ENCODE data around the gene SMIM45.

SMIM45 gene

DNA sequence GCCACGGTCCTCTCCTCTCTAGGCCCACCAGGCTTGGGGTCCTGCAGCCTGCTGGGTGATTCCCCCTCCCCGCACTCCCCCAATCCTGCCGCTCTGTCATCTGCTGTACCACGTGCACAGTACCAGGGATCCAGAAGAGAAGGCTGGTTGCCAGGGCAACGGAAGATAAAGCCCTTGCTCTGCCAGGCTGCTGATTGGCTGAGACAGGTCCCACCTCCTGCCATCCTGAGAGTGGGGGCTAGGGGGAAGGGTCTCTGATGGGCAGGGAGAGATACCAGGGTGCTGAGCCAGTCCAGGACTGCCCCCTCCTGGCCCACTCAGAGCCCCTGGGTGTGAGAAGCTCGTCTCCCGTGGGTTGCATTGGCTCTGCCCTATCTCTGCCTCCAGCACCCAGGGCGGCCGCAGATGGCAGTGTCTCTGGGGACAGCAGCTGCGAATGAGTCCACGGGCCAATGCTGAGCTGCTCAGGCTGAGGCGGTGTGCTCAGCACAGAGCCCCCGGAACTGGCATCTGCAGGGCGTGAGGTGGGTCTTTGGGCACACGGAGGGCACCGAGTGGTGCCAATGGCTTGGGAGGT lies at the start of gene SMIM45:
TSS of gene SMIM45 (plus strand) at position 253 of the 577 bp plus-strand sequence.
- no peak for DNase-seq

DNA sequence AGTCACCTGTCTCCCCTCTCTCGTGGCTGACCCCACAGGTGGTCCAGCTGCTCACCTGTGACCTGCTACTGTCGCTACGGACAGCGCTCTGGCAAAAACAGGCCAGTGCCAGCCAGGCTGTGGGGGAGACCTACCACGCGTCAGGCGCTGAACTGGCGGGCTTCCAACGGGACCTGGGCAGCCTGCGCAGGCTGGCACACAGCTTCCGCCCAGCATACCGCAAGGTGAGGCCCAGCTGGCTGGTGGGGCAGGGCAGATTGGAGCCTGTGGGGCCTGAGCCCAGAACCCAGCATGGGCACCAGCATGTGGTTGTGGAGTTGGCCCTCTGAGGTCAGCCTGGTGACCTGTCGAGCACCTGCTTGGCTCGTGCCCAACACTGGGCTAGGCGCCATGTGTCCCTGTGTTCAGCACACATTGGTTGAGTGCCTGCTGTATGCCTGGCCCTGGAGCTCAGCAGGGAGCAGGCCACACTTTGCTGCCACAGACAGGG lies 49.0 kb upstream of the SMIM45 start:
- DNase-seq, result no peak

DNA sequence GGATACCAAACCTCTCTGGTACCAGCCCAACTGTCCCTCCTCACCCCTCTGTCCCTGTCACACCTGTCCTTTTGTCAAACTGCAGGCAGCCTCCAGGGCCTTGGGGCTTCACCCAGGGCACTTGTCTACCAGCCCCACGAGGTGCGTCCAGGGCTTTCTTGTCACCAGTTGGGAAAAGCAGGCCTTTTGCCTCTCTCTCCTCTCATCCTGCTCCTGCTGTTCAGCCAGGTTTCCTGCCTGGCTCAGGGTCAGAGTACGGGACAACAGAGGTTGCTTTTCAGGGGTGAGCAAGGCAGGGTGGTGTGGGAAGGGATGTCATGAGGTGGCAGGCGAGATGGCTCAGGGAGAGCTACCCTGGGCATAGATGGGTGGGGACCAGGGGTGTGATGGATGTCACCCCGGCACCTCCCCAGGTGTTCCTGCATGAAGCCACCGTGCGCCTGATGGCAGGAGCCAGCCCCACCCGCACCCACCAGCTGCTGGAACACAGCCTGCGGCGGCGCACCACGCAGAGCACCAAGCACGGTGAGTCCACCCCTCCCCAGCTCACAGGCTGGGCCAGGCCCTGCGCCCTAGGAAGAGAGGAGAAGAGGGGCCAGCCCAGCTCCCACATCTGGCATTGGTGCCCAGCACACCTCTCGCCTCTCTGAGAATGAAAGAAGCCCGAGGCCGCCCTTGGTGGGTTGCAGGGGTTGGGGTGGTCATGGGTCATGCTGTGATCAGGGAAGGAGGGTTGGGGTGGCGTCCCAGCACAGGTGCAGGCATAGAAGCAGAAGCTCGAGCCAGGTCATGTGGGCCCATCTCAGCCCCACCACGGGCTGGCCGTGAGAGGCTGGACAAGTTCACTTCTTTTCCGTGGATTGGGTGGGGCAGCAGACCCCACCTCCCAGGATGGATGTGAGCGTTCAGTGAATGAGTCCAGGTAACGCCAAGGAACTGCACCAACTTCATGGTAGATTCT lies 47.2 kb upstream of the SMIM45 start:
- no peak for DNase-seq

DNA sequence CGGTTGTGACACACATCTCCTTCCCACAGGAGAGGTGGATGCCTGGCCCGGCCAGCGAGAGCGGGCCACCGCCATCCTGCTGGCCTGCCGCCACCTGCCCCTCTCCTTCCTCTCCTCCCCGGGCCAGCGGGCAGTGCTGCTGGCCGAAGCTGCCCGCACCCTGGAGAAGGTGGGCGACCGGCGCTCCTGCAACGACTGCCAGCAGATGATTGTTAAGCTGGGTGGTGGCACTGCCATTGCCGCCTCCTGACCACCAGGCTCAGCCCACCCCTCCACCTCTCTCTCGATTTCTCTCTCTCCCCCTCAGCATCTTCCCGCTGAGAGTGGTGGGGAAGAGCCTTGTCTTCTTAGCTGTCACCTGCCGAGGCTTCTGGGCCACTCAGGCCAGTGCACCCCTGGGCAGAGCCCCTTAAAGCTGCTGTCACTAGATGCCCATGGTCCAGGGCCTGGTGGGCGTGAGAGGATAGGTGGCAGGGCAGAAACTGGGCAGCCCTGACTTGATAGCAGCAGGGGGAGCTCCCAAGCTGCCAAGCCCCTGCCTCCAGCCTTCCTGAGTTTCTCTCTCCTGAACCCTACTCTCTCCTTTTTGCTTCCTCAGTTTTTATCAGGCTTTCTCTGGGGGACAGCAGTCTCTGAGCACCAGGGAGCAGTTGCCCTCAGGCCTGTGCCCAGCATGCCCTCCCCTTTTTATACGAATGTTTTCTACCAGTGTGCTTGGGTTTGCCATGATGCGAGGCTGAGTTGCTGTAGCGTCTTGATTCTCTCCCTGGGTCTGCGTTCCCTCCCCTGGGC lies 46.3 kb upstream of the SMIM45 start:
- no peak for DNase-seq

DNA sequence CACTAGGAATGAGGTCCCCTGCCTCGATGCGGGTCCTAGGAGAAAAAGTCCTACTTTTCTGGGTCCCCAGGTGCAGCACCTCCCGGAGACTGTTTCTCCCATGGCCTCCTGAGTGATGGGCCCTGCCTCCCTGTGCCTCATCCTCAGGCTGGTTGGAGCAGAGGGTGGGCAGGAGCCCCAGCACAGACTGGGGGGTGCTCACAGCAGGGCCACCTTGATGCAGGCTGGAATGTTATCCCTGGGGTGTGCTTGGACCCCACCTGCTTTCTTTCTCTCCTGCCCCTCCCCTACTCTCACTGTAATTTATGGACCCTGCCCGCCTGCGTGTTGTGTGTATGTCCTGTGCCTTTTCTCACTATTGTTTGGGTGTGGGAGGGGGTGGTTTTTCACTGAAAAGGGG lies 45.1 kb upstream of the SMIM45 start:
- no peak for DNase-seq

DNA sequence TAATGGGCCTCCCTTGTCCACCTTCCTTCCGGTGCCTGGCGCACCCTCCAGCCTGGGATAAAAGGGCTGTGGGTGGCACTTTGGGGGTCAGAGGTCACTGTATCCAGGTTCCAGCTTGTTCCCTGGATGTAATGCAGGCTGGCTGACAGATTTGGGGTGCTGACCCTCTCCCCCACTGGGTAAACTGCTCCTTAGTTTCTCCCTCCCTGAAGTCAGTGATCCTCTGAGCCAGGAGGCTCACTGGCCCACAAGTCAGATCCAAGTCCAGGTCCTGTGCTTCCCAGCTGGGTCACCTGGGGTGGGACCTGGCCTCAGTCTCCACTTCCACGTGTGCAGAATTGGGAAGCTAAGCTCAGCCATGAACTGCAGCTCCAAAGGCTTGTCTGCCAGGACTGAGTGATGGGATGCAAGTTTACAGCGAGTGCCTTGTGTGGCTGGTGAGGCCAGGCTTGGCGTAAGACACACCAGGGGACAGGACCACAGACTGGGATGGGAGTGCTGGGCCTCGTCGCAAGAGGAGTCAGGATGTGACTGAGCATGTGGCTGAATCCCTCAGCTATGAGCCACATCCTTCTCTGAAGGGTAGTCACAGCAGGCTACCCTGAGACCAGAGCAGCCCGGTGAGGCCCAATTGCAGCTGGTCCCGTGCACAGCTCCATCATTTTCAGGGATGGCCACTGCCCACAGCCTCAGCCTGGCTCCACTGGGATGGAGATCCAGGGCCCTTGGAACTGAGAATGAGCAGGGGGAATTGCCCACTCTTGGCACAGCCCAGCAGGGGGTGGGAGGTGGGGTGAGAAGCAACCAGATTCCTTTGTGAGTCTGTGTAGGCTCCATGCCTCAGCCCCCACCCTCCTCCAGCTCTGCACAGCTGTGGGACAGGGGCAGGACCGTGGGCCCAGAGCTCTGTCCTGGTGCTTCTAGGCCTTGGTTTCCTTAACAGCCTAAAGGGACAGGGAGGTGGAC lies 44.2 kb upstream of the SMIM45 start:
- no peak for DNase-seq

DNA sequence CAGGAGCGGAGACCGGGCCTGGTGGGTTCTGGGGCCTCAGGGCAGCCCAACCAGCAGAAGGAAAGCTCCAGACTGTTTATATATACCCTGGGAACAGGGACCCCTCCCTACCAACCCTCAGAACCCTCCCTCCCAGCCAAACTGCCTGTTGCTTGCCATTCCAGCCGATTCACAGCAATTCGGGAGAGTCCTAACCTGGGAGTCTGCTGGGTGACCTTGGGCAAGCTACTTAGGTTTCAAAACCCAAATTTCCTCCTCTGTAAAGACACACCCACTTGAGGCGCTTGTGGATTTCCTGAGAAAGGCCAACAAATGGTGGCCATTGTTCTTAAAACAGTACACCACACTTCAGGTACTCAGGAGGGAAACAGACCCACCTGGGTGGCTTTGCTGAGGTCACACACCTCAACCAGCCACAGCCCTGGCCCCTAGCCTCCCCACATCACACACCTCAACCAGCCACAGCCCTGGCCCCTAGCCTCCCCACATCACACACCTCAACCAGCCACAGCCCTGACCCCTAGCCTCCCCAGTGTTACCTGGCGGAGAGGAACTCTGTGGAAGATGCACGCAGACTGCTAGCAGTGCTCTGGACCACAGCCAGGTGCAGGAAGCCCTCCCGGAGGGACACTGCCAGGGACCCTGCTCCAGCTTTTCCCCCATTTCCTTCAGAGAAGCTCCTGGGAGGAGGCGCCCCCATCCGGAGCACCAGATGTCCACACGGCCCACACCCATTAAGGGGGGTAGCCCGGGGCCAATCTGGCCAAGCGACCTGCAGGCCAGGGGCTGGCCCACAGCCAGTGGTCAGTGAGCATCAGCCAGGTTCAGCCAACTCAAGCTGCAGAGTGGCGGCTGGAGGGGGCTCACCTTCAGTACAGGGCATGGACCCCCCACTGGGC lies 43.3 kb upstream of the SMIM45 start:
- no peak for DNase-seq

DNA sequence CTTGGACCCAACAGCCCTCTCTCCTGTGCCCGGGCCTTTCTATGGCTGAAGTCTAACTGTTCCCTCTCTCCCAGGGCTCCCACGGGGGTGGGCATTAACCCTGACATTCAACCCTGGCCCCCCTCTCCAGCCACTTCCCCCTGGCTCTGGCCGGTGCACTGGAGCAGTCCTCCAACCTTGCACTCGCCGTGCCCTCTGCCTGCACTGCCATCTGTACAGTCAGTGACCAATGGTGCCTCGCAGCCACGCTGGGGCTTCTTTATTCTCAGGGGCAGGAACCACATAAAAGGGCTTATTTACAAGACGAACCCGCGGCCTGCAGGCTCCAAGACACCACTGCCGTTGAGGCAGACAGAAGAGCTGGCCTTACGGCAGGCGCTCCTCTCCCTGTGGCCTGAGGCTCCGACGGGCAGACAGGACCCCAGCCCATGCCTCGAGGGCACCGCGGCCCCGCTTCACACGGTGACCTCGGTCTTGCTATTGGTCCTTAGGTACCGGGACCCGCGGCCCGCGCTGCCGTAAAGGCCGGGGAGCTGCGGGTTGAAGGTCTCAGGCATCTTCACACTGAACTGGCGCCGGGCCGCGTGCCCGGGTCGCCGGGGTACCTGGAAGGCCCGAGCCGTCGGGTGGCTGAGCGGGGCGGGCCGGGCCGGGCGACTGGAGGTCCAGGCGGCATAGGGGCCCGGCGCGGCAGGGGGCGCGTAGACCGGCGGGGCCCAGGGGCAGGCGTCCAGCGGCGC lies 42.5 kb upstream of the SMIM45 start:
- no peak for DNase-seq

DNA sequence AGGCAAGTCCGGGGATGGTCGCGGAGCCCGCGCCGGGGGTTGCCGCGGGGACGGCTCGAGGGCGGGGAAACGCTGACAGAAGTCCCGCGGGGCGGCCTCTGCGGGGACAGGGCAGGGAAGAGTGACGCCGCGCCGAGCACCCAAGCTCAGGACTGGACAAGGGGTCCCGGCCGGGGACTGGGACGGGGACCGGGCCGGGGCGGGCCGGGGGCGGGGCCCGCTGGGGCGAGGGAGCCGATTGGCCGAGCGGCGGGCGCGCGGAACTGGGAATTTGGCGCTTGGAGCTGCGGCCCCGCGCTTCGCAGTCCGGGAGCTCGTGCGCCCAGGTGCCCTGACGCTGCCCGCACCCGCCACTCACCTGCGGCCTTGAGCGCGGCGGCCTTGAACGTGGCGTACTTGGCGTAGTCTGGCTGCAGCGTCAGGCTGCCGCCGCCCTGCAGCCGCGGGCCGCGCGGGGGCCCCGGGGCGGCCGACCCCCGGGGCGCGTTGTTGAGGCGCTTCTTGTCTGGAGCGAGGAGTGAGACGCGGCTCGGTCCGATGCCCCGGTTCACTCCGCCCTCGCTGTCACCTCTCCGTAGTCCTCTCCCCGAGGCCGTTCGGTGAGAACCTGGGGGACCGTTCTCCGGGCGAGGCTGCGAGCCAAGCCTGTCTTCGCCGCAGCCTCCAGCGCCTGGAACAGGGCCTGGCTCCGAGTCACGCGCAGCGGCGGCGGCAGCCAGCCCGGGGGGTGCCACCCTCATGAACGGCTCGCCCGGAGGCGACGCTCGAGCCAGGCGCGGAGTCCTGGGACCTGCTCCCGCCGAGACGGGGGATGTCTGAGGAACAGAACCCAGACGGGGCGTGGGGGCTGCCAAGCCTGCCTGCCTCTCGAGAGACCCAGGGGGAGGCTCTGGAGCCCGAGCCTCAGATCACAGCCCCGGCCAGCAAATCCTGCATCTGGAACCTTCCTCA lies 41.6 kb upstream of the SMIM45 start:
- DNase-seq, result no peak

DNA sequence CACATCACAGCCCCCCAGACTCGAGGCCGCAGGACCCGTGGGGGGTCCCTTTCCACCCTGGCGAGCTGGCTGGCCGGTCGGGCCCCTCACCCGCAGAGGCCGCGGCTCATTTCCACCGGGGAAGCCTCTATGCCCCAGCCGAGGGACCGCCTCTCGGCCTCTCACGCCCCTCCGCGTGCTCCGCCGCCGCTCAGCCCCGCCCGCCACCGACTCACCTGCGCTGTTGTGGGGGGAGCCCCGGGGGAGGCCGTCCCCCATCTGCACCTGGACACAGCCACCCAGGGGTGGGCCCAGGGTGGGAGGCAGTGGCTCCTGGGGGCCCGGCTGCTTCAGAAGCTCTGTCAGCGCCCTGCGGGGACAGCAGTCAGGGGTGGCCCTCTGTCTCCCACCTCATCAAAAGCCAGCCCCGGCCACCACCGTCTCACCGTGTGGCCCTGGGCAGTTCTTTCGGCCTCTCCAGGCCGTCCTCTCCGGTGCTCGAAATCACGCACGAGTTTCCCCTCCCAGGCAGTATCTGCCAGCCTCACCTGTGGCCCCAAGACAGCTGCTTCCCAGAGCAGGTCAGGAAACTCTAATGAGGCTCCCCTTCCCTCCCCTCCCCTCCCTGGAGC lies 40.8 kb upstream of the SMIM45 start:
- no peak for DNase-seq

DNA sequence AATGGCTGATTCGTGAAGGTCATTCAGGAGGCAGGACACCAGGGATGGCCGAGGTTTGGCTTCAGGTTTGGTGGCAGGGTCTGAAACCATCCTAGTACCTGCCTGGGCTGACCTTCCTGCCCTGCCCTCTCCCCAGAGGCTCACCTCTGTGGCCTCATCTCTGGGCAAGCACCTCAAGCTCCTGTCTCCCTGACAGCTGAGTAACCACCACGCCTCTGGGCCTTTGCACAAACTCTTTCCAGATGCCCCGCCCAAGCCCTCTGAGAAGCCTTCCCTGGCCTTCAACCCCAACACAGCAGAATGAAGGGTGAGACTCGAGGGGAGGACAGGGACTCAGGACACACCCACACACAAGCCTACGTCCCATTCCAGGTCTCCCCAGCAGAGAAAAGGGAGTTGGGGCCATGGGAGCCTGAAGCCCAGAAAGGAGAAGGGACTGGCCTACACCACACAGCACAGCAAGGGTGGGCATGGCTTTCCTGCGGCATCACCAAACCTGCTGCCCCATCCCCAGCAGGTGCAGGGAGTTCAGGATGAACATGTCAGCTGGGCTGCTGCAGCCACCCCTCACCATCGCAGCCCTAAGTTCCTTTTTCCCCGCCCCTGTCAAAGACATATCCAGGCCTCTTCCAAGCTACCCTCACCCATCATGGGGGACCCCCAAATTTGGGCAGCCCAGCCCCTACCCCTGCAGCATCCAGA lies 39.5 kb upstream of the SMIM45 start:
- no peak for DNase-seq

DNA sequence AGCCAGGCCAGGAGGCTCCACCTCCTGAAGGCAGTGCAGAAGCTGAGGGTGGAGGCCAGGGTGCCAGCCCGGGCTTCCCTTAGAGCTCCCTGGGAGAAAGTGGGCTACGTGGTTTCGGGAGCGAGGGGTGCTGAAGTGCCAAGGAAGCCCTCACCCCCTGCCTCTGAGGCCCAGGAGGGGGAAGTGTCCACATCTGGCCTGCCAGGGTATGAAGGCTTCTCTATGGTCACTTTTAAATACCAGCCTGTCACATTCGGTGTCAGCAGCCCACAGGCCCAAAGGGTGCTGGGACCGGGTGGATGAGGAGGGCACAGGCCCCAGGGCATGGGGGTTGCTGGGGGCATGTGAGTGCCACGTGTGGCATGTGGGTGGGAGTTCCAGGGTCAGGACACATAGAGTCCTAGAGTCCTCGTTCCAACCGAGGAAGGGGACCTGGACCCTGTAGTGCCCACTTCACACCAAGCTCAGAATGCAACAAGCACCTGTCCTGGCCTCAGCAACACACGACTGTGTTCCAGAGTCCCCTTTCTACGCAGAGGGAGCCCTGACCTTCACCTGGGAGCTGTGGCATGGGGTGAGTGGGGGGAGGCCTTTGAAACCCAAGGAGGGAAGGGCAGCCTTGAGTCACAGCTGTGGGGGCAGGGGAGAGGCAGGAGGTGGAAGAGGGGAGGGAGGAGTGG lies 38.8 kb upstream of the SMIM45 start:
- no peak for DNase-seq

DNA sequence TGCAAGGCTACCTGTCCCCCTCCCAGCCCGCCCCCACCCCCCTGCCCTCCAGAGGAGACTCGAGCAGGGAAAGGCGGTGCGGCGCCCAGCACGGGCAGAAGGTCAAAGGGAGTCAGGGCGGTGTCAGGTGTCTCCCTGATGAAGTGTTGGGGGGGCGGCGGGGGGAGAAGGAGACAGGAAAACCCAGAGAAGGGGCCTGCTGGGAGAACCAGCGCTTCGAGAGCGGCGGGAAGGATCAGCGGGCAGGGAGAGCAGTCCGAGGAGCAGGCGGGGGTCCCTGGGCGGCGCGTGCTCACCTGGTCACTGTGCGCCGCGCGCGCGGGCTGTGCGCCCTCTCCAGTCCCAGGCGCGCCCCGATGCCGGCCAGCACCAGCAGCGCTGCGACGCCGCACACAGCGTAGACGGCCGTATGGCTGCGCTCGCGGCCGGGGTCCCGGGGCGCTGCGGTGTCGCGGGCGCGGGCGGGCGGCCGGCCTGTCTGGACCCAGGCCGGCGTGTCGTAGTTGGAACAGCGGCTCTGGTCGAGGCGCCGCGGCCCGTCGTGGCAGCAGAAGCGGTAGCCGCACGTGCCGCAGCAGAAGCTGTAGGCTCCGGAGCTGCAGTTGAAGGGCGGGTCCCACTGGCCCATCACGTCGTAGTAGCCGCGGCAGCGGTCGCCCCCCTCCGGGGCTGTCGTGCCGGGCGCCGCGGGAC lies 38.0 kb upstream of the SMIM45 start:
- DNase-seq, result no peak

DNA sequence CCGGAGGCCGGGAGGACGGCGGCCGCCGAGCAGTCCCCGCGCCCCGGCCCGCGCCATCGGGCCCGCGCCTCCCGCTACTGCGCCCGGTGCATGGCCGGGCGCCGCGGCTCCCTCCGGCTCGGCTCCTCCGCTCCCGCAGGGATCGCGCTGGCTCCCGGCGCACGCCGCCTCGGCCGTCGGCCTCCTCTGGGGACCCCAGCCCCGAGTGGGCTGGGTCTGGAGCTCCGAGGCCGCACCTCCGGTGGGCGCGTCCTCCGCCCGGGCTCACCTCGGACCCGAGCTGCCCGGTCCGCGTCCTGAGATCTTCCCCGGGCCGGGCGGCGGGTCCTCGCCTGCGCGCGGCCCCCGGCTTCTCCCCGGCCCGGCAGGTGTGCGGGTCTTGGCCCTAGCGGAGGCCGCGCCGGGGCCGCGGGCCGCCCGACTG lies 37.3 kb upstream of the SMIM45 start:
- no peak for DNase-seq

DNA sequence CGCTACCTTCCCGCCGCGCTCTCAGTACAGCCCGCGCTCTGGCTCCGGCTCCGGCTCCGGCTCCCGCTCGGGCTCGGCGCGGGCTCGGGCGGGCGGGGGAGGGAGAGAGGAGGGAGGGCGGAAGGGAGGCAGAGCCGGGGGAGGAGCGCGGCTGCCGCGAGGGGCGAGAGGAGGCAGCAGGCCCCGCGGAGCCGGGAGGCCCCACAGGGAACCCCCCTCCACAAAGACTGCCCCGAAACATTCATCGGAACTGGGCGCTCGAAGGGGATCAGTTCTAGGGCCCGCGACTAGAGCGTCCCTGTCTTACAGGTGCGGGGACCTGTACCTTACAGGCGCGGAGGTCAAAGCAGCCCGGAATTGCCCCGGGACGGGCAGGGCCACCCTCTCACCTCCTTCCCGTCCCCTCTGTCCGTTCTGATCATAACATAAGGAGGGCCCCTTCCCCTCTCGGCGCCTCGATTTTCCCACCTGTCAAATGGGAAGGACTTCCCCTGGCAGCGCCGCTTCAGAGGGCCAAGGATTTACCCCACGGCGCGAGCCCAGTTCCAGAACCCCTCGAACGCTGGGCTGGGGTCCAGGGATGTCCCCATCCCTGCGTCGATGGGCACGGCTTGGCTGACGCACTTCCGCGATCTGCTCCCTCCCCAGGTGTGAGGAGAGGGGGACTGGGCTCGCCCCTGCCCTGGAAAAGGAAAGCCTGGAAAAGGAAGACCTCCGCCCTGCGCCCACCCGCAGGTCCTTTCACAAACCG lies 36.7 kb upstream of the SMIM45 start, which contains the start of gene SHISA8:
TSS of gene SHISA8 (minus strand) at position 40 of the 751 bp plus-strand sequence. CDS start 407 bp downstream, outside the sequence.
- DNase-seq, result peak in 1 of 3 donors; percentile 77

Data from muscle of back (tissue), 3 donors.